ENCODE results near the gene TRPM8.

- TF ChIP-seq CTCF (IDR thresholded peaks at IDR 0.05; ENCODE audit: low read depth, low read length) (no peak), EZH2phosphoT487 (IDR thresholded peaks at IDR 0.05; ENCODE audit: low read depth) (no peak)
These were observed 84.4 kb downstream of the TRPM8 start for GRCh38 chr2:234001380-234002160.
